AG08396 (cell line): ENCODE measurements around the gene RTP5.
A peak's percentile ranks its signal among the peaks of the same experiment; 100 is the strongest.
"Not testable (repeated sequence)": the region's sequence is repeated elsewhere in the genome, so short reads cannot be mapped to it uniquely, and the experiment has no call there.

Experiments used
- DNase-seq: peaks from one replicate; pipeline ENCODE4 v3.0.0; 2012; ENCODE audit warnings: low spot score, mixed read lengths

Gene RTP5

DNA sequence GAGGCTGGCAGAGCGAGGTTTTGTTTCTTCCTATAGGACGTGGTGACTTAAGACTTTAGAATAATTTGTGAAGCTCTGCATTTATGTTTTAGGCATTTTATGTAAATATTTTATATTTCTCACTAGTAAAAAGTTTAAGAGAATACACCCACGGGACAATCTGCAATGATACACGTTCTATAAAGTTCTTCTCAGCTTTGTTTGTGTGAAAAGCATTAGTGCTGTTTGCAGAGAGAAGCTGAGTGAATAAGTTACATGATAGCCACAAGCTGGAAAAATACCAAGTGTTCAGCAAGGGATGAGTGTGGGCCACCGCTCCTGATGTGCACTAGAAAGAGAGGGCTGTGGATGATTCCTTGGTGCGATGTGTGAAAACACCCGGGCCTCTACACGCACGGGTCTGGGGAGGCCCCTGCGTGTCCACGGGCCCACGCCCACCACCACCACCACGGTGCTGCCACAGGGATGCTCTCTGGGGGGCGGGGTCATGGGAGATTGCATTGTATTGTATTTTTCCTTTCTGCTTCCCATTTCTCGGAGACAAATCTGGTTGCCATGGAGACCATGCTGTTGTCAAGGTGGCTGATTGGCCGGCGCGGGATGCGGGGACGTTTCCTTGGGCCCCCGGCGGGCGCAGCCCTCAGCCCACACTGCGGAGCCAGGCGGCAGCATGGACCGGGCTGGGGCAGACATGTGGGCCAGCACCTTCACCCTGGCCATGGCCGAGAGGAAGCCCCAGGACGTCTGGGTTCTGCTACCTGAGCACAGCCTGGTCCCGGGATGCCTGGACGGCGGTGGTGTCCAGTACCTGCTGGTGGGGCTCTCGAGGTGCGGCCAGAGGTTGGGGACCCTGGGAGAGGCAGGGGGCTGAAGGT is at the start of gene RTP5:
RTP5 (plus strand) TSS at position 643 of the 875 bp plus-strand sequence; CDS start at position 671, 28 bp downstream.
- no peak for DNase-seq

- not testable (repeated sequence) for DNase-seq
These were observed 49.4 kb upstream of the RTP5 start for GRCh38 chr2:241819947-241820624.

DNA sequence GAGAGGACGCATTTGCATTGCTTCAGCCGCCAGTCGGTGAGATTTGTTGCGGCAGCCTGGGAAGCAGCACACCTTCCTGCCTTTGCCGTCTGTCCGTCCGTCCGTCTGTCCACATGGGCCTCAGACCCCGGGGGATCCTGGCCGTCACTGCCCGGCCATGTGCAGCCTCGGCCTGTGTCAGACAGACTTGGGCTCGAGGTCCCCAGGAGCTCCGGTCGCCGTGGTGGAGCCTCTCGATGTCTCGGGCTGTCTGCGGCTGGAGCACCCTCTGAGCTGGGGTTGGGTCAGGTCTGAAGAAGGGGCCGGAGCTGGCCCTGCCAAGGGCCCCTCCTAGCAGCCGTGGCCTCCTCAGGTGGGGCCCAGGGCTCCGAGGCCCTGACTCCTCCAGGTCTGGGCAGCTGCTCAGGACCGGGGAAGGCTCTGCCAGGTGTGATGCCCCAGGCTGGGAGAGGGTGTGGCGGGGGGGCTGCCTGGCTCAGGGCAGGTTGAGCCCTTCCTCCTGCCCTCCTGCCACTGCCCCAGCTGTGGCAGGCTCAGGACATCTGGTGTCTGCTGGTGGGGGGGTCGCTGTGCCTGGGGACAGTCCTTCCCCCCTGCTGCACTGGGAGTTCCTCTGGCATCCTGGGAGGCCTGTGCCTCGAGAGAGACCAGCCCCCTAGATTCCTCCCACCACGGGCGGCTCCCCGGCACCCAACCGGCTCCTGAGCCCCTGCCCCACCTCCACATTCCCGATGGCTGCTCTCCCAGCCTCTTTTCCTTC is 48.7 kb upstream of the RTP5 start:
- no peak for DNase-seq

DNA sequence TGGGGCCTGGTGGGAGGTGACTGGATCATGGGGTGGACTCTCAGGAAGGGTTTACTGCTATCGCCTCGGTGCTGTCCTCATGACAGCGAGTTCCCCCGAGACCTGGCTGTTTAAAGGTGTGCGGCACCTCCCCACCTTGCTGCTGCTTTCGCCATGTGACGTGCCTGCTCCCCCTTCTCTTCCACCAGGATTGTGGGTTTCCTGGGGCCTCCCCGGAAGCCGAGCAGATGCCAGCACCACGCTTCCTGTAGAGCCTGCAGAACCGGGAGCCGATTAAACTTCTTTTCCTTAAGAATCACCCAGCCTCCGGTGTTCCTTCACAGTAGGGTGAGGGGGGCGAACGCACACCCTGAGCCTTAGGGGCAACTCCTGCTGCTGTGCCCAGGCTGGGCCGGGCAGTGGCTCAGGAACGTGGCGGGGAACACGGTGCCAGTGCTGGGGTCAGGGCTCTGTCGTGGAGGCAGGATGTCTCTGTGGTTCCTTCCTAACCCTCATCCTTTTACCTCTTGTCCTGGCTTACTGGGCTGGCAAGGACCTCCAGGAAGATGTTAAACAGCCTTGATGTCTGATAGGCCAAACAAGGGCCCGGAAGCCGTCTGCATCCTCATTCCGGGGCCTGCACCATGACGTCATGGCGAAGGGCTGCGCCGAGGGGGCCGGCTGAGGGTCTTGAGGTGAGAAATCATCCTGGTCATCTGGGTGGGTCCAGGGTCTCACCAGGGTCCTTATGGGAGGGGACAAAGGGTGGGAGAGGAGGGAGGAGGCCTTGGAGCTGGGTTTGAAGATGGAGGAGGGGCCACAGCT is 47.9 kb upstream of the RTP5 start:
- no peak for DNase-seq

GRCh38 chr2:241822264-241822623 is 47.3 kb upstream of the RTP5 start:
- no peak for DNase-seq

GRCh38 chr2:241823531-241824437 is 45.7 kb upstream of the RTP5 start:
- DNase-seq, result not testable (repeated sequence)

DNA sequence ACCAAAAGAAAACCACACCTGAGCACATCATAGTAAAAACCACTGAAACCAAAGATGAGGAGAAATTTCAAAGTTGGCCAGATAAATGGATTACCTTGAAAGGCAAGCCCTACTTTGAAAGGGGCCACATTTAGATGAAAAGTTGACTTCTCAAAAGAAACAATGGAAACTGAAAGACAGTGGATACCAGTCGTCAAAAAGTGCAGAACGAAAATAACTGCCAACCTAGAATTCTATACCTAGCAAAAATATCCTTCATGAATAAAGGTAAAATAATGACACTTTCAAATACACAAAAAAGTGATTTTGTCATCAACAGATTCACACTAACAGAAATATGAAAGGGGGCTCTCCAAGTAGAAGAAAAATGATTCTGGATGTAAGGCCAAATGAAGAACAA is 42.1 kb upstream of the RTP5 start:
- no peak for DNase-seq

GRCh38 chr2:241833101-241833663 is 36.3 kb upstream of the RTP5 start:
- DNase-seq, result peak; percentile 44

GRCh38 chr2:241833756-241834526 is 35.6 kb upstream of the RTP5 start:
- DNase-seq, result not testable (repeated sequence)

GRCh38 chr2:241834527-241835210 is 34.9 kb upstream of the RTP5 start:
- no peak for DNase-seq

GRCh38 chr2:241835611-241836010 is 33.9 kb upstream of the RTP5 start:
- no peak for DNase-seq

GRCh38 chr2:241836292-241836691 is 33.2 kb upstream of the RTP5 start:
- DNase-seq, result no peak

GRCh38 chr2:241837197-241837965 is 32.1 kb upstream of the RTP5 start:
- no peak for DNase-seq

DNA sequence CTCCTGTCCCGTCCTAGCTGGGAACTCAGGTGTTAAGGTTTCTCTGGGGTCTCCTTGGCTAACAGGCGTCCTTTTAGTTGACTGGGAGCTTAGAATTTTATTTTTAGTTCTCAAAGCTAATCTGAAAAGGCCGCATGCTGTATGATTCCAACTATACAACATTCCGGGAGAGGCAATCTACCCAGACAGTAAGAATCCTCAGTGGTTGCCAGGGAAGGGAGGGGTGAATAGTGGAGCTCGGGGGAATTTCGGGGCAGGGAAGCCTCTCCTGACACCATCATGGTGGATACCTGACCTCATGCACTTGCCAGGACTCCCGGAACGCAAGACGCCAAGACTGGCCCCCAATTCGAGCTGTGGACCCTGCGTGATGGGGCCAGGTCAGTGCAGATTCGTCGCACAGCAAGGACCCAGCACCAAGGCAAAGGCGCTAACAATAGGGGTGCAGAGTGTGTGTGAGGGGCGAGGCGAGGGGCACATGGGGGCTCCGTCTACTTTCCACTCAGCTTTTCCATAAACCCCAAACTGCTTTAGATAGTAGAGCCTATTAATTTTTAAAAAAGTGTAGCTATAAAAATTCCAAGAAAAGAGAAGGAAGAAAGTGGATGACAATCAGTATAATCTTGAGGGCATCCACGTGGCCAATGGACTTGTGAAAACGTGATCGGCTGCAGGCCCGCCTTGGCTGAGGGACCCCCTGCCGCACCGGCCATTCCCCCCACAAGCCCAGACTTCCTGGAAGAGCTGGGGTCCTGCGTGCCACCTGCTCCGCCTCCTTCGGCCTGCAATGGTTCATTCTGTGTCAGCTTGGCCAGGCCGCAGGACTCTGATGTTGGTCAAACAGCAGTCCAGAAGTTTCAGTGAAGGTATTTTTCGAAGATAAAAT is 28.1 kb upstream of the RTP5 start:
- peak; percentile 17 for DNase-seq

DNA sequence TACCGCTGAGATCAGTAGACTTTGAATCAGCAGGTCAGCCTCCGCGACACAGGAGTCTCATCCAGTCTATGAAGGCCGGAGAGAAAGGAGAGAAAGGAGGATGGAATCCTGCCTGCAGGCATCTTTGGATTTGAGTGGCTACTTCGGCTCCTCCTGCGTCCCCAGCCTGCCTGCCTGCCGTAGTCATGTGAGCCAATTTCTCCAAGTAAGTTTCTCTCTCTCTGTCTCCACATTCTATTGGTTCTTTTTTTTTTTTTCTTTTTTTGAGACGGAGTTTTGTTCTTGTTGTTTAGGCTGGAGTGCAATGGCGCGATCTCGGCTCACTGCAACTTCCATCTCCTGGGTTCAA is 27.5 kb upstream of the RTP5 start:
- DNase-seq, result no peak

GRCh38 chr2:241842620-241843211 is 26.8 kb upstream of the RTP5 start:
- no peak for DNase-seq
